ENCODE results near the gene MACROD2. TPM values are rescaled to one million over a fixed set of nuclear protein-coding genes. Genes with fewer than 3 reads are reported as not detected.

MACROD2 gene
- total RNA-seq, 2 donors from 2014 or later, result 8.3 to 21.8 TPM

GRCh38 chr20:16030253-16030652 lies 2034.9 kb downstream of the MACROD2 start:
- Histone ChIP-seq H3K27ac (no peak overlapping the region), H3K4me1 (no peaks in the 10 kb centered on the region), H3K36me3 (replicated peaks in 1 of 2; ENCODE audit: insufficient read depth in 1 of 2, low read depth in 2 of 2) (no peaks in the 10 kb centered on the region), H3K9me3 (no peaks in the 10 kb centered on the region), H3K27me3 (no peaks in the 10 kb centered on the region), H3K4me3 (no peak overlapping the region)
- TF ChIP-seq, protein P1, sequence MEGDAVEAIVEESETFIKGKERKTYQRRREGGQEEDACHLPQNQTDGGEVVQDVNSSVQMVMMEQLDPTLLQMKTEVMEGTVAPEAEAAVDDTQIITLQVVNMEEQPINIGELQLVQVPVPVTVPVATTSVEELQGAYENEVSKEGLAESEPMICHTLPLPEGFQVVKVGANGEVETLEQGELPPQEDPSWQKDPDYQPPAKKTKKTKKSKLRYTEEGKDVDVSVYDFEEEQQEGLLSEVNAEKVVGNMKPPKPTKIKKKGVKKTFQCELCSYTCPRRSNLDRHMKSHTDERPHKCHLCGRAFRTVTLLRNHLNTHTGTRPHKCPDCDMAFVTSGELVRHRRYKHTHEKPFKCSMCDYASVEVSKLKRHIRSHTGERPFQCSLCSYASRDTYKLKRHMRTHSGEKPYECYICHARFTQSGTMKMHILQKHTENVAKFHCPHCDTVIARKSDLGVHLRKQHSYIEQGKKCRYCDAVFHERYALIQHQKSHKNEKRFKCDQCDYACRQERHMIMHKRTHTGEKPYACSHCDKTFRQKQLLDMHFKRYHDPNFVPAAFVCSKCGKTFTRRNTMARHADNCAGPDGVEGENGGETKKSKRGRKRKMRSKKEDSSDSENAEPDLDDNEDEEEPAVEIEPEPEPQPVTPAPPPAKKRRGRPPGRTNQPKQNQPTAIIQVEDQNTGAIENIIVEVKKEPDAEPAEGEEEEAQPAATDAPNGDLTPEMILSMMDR (IDR thresholded peaks at IDR 0.05), result no peak
- no peak for TF ChIP-seq POLR2A (IDR thresholded peaks at IDR 0.05)
- DNase-seq, result no peak
- intact Hi-C loops (cut with DNase I), result no loop called here
- WGBS, 2 donors, result 30 to 51% methylated on average over 2 of the region's 2 CpGs
- ATAC-seq, result no peak

GRCh38 chr20:16035576-16035975 lies 2040.3 kb downstream of the MACROD2 start:
- ATAC-seq (no peak), DNase-seq (no peak)
- Histone ChIP-seq H3K27ac (no peak overlapping the region), H3K4me3 (no peak overlapping the region), H3K4me1 (no peaks in the 10 kb centered on the region), H3K27me3 (no peaks in the 10 kb centered on the region), H3K9me3 (no peaks in the 10 kb centered on the region), H3K36me3 (replicated peaks in 1 of 2; ENCODE audit: insufficient read depth in 1 of 2, low read depth in 2 of 2) (no peaks in the 10 kb centered on the region)
- TF ChIP-seq, protein P1 (IDR thresholded peaks at IDR 0.05), result no peak
- TF ChIP-seq POLR2A (IDR thresholded peaks at IDR 0.05), result no peak
- intact Hi-C loops (cut with DNase I), result no loop called here
- WGBS, 2 donors, result 79 to 82% methylated on average over 3 of the region's 3 CpGs

DNA sequence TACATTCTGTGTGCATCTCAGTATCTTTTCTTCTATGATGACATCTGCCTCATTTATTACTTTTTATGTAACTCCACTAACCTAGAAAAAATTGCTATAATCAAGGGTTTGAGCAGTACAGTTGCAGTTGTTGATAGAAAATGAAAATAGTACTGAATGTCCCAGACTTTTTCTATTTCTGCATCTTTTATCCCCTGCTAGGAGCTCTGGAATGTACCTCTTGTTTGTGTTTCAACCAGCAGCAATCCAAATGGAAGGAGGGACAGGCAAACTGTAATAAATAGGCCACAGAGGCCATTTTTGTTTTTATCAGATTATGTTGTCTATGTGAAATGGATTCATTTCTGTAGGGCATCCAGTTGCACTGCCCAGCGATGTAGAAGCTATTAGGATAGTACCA lies 2041.0 kb downstream of the MACROD2 start:
- Histone ChIP-seq H3K27ac (no peak overlapping the region), H3K9me3 (no peaks in the 10 kb centered on the region), H3K4me1 (no peaks in the 10 kb centered on the region), H3K27me3 (no peaks in the 10 kb centered on the region), H3K36me3 (replicated peaks in 1 of 2; ENCODE audit: insufficient read depth in 1 of 2, low read depth in 2 of 2) (no peaks in the 10 kb centered on the region), H3K4me3 (no peak overlapping the region)
- no peak for DNase-seq
- ATAC-seq, result no peak
- no peak for TF ChIP-seq POLR2A (IDR thresholded peaks at IDR 0.05)
- TF ChIP-seq, protein P1 (IDR thresholded peaks at IDR 0.05), result no peak
- 92 to 96% methylated on average over 1 of the region's 1 CpG for WGBS, 2 donors
- intact Hi-C loops (cut with DNase I), result no loop called here

GRCh38 chr20:16040742-16041141 lies 2045.4 kb downstream of the MACROD2 start:
- Histone ChIP-seq H3K4me1 (no peaks in the 10 kb centered on the region), H3K27me3 (no peaks in the 10 kb centered on the region), H3K9me3 (no peaks in the 10 kb centered on the region), H3K27ac (no peak overlapping the region), H3K36me3 (replicated peaks in 1 of 2; ENCODE audit: insufficient read depth in 1 of 2, low read depth in 2 of 2) (no peaks in the 10 kb centered on the region), H3K4me3 (no peak overlapping the region)
- DNase-seq, result no peak
- intact Hi-C loops (cut with DNase I), result no loop called here
- no peak for ATAC-seq
- TF ChIP-seq, protein P1 (IDR thresholded peaks at IDR 0.05), result no peak
- no peak for TF ChIP-seq POLR2A (IDR thresholded peaks at IDR 0.05)

GRCh38 chr20:16042731-16043130 lies 2047.4 kb downstream of the MACROD2 start:
- TF ChIP-seq, protein P1 (IDR thresholded peaks at IDR 0.05), result no peak
- no peak for TF ChIP-seq POLR2A (IDR thresholded peaks at IDR 0.05)
- no peak overlapping the region for H3K27ac ChIP-seq
- WGBS, 2 donors, result 86 to 91% methylated on average over 1 of the region's 1 CpG
- H3K9me3 ChIP-seq, result no peaks in the 10 kb centered on the region
- no peak overlapping the region for H3K4me3 ChIP-seq
- H3K27me3 ChIP-seq, result no peaks in the 10 kb centered on the region
- no peaks in the 10 kb centered on the region for H3K36me3 ChIP-seq (replicated peaks in 1 of 2; ENCODE audit: insufficient read depth in 1 of 2, low read depth in 2 of 2)
- H3K4me1 ChIP-seq, result no peaks in the 10 kb centered on the region
- intact Hi-C loops (cut with DNase I), result no loop called here
- ATAC-seq (no peak), DNase-seq (no peak)

Measured in body of pancreas (tissue), 4 donors.